Stimulated activated CD8-positive, alpha-beta memory T cell treated with anti-CD3 and anti-CD28 coated beads, Interleukin-4, amount 100 ng/mL, for 4 hours (primary cell): ENCODE data around the gene LRRC45.

Experiments
- DNase-seq, 2 donors: peaks; one replicate each; pipeline ENCODE4 v3.0.0-alpha.2; 2020; ENCODE audit warnings: low read depth in 2 of 2, low spot score in 1 of 2

Gene LRRC45

GRCh38 chr17:82007228-82007494 is 15.9 kb upstream of the LRRC45 start:
- no peak for DNase-seq

- no peak for DNase-seq
These were observed 15.4 kb upstream of the LRRC45 start for GRCh38 chr17:82007495-82008257.

- DNase-seq: no peak
These were observed 14.7 kb upstream of the LRRC45 start for GRCh38 chr17:82008258-82008940.

- DNase-seq: no peak
These were observed 14.1 kb upstream of the LRRC45 start for GRCh38 chr17:82008941-82009405.

GRCh38 chr17:82009413-82009812 is 13.7 kb upstream of the LRRC45 start:
- no peak for DNase-seq

GRCh38 chr17:82010575-82011525 is 12.3 kb upstream of the LRRC45 start:
- DNase-seq: no peak

GRCh38 chr17:82011617-82012187 is 11.4 kb upstream of the LRRC45 start:
- no peak for DNase-seq

GRCh38 chr17:82012261-82012639 is 10.9 kb upstream of the LRRC45 start:
- DNase-seq: no peak

- DNase-seq: no peak
These were observed 10.3 kb upstream of the LRRC45 start for GRCh38 chr17:82012640-82013295.

GRCh38 chr17:82013341-82013740 is 9.8 kb upstream of the LRRC45 start:
- no peak for DNase-seq

- no peak for DNase-seq
These were observed 9.3 kb upstream of the LRRC45 start for GRCh38 chr17:82013772-82014321.

GRCh38 chr17:82014432-82014831 is 8.7 kb upstream of the LRRC45 start:
- DNase-seq: no peak

- DNase-seq: no peak
These were observed 8.2 kb upstream of the LRRC45 start for GRCh38 chr17:82014971-82015310.

- no peak for DNase-seq
These were observed 7.7 kb upstream of the LRRC45 start for GRCh38 chr17:82015311-82015971.

GRCh38 chr17:82016061-82016874 is 6.8 kb upstream of the LRRC45 start:
- no peak for DNase-seq

GRCh38 chr17:82016875-82017459 is 6.1 kb upstream of the LRRC45 start:
- DNase-seq: no peak

- no peak for DNase-seq
These were observed 5.4 kb upstream of the LRRC45 start for GRCh38 chr17:82017612-82018151.

GRCh38 chr17:82018152-82018988 is 4.7 kb upstream of the LRRC45 start:
- no peak for DNase-seq
